Trophoblast cell (in vitro differentiated cells and primary cell): ENCODE measurements around the gene INTS6.

ENCODE experiments used
- DNase-seq, 2 donors: peaks; one replicate each; pipeline ENCODE4 v3.0.0-alpha.2; 2016
- H2AFZ ChIP-seq: 2 replicates; pipeline ENCODE4 v1.6.1; 2013; ENCODE audit warnings: low read length, moderate library complexity, mild to moderate bottlenecking; ENCODE audit not compliant: insufficient read depth, poor library complexity
- H2AK5ac ChIP-seq: 2 replicates; pipeline ENCODE4 v1.6.1; 2013; ENCODE audit warnings: mild to moderate bottlenecking, low read length
- H2BK120ac ChIP-seq: 2 replicates; pipeline ENCODE4 v1.6.1; 2013; ENCODE audit warnings: low read length, mild to moderate bottlenecking, moderate library complexity; ENCODE audit not compliant: insufficient read depth, poor library complexity
- H2BK12ac ChIP-seq: 2 replicates; pipeline ENCODE4 v1.6.1; 2013; ENCODE audit warnings: mild to moderate bottlenecking, low read length, moderate library complexity
- H2BK5ac ChIP-seq: 2 replicates; pipeline ENCODE4 v1.6.1; 2013; ENCODE audit warnings: low read length, low read depth, moderate library complexity, mild to moderate bottlenecking; ENCODE audit not compliant: poor library complexity
- H3K14ac ChIP-seq: 2 replicates; pipeline ENCODE4 v1.6.1; 2013; ENCODE audit warnings: mild to moderate bottlenecking, low read length
- H3K18ac ChIP-seq: 2 replicates; pipeline ENCODE4 v1.6.1; 2013; ENCODE audit warnings: mild to moderate bottlenecking, low read length
- H3K23ac ChIP-seq: 2 replicates; pipeline ENCODE4 v1.6.1; 2013; ENCODE audit warnings: low read length
- H3K27ac ChIP-seq: 2 replicates; pipeline ENCODE4 v1.5.1; 2013; ENCODE audit warnings: low read depth, mild to moderate bottlenecking, inconsistent platforms, low read length, moderate library complexity
- H3K27me3 ChIP-seq: 2 replicates; pipeline ENCODE4 v1.6.1; 2013; ENCODE audit warnings: inconsistent platforms, mild to moderate bottlenecking, low read length, moderate library complexity; ENCODE audit not compliant: insufficient read depth
- H3K36me3 ChIP-seq, 2 experiments: 1 replicate in 1 of 2; 2 replicates in 1 of 2; pipeline ENCODE4 v1.6.1; 2013; ENCODE audit warnings: low read length in 2 of 2, mild to moderate bottlenecking in 2 of 2, moderate library complexity in 1 of 2; ENCODE audit not compliant: insufficient read depth in 2 of 2, control insufficient read depth in 1 of 2
- H3K4ac ChIP-seq: 2 replicates; pipeline ENCODE4 v1.6.1; 2013; ENCODE audit warnings: low read depth, mild to moderate bottlenecking, low read length, moderate library complexity
- H3K4me1 ChIP-seq, 2 experiments: 1 replicate in 1 of 2; 2 replicates in 1 of 2; pipeline ENCODE4 v1.6.1; 2013; ENCODE audit warnings: low read length in 2 of 2, mild to moderate bottlenecking in 2 of 2, moderate library complexity in 1 of 2; ENCODE audit not compliant: insufficient read depth in 2 of 2, control insufficient read depth in 1 of 2
- H3K4me2 ChIP-seq: 2 replicates; pipeline ENCODE4 v1.6.1; 2013; ENCODE audit warnings: inconsistent platforms, mild to moderate bottlenecking, low read length, moderate library complexity
- H3K4me3 ChIP-seq: 2 replicates; pipeline ENCODE4 v1.5.1; 2013; ENCODE audit warnings: mild to moderate bottlenecking, low read depth, low read length, inconsistent platforms
- H3K79me1 ChIP-seq: one replicate; pipeline ENCODE4 v1.6.1; 2013; ENCODE audit warnings: low read length
- H3K79me2 ChIP-seq: 2 replicates; pipeline ENCODE4 v1.6.1; 2013; ENCODE audit warnings: low read length, mild to moderate bottlenecking; ENCODE audit not compliant: control insufficient read depth, insufficient read depth, poor library complexity
- H3K9ac ChIP-seq: 2 replicates; pipeline ENCODE4 v1.6.1; 2013; ENCODE audit warnings: mild to moderate bottlenecking, low read length
- H3K9me3 ChIP-seq: 2 replicates; pipeline ENCODE4 v1.6.1; 2013; ENCODE audit warnings: low read depth, mild to moderate bottlenecking, control low read depth, inconsistent platforms, low read length; ENCODE audit not compliant: insufficient read depth
- H4K12ac ChIP-seq: 2 replicates; pipeline ENCODE4 v1.6.1; 2013; ENCODE audit warnings: low read depth, mild to moderate bottlenecking, low read length, moderate library complexity
- H4K8ac ChIP-seq: 2 replicates; pipeline ENCODE4 v1.6.1; 2013; ENCODE audit warnings: low read depth, mild to moderate bottlenecking, low read length, moderate library complexity
- H4K91ac ChIP-seq: one replicate; pipeline ENCODE4 v1.6.1; 2013; ENCODE audit warnings: low read depth, mild to moderate bottlenecking, low read length, moderate library complexity
- WGBS: extraction: QIAGEN DNeasy Blood & Tissue Kit; methylation state at CpG from one replicate; pipeline ENCODE4 v1.1.7; 2013; ENCODE audit warnings: missing lambda C conversion rate; ENCODE audit not compliant: insufficient read length, insufficient coverage; ENCODE audit errors: extremely low coverage; 5-methylcytosine and 5-hydroxymethylcytosine counted together

The INTS6 gene

GRCh38 chr13:51488212-51488611 is 35.4 kb upstream of the INTS6 start:
- Histone ChIP-seq H3K79me1 (no peaks in the 10 kb centered on the region), H3K27me3 (no peaks in the 10 kb centered on the region), H3K36me3 (no peaks in the 10 kb centered on the region), H2AFZ (no peak overlapping the region), H2BK5ac (no peak overlapping the region), H4K12ac (no peak overlapping the region), H3K9me3 (no peaks in the 10 kb centered on the region), H3K14ac (no peak overlapping the region), H3K4ac (no peak overlapping the region), H2BK120ac (no peak overlapping the region), H3K4me1 (no peaks in the 10 kb centered on the region), H2BK12ac (no peak overlapping the region), H3K18ac (no peak overlapping the region), H3K79me2 (no peaks in the 10 kb centered on the region), H2AK5ac (no peak overlapping the region), H3K23ac (no peak overlapping the region), H4K91ac (no peak overlapping the region), H4K8ac (no peak overlapping the region), H3K4me3 (no peak overlapping the region), H3K27ac (no peak overlapping the region), H3K4me2 (no peak overlapping the region), H3K9ac (no peak overlapping the region)
- WGBS: no CpG with 5 or more reads among the region's 2 CpGs
- DNase-seq: no peak

GRCh38 chr13:51481656-51482055 is 28.8 kb upstream of the INTS6 start:
- Histone ChIP-seq H3K79me2 (no peaks in the 10 kb centered on the region), H3K4me3 (no peak overlapping the region), H2BK5ac (no peak overlapping the region), H3K18ac (no peak overlapping the region), H3K23ac (no peak overlapping the region), H2BK12ac (no peak overlapping the region), H3K27me3 (no peaks in the 10 kb centered on the region), H3K36me3 (no peaks in the 10 kb centered on the region), H2AK5ac (no peak overlapping the region), H3K79me1 (no peaks in the 10 kb centered on the region), H4K91ac (no peak overlapping the region), H3K14ac (no peak overlapping the region), H2AFZ (no peak overlapping the region), H3K9me3 (no peaks in the 10 kb centered on the region), H3K4ac (no peak overlapping the region), H3K4me2 (no peak overlapping the region), H4K8ac (no peak overlapping the region), H3K9ac (no peak overlapping the region), H4K12ac (no peak overlapping the region), H3K27ac (no peak overlapping the region), H3K4me1 (no peaks in the 10 kb centered on the region), H2BK120ac (no peak overlapping the region)
- no peak for DNase-seq
- WGBS: no CpG with 5 or more reads among the region's 1 CpG

- Histone ChIP-seq H3K79me2 (no peaks in the 10 kb centered on the region), H2AFZ (no peak overlapping the region), H4K12ac (no peak overlapping the region), H3K79me1 (no peaks in the 10 kb centered on the region), H4K91ac (no peak overlapping the region), H3K4me3 (no peak overlapping the region), H2BK5ac (no peak overlapping the region), H4K8ac (no peak overlapping the region), H2BK12ac (no peak overlapping the region), H3K4me2 (no peak overlapping the region), H3K14ac (no peak overlapping the region), H3K9me3 (no peaks in the 10 kb centered on the region), H3K4ac (no peak overlapping the region), H3K27ac (no peak overlapping the region), H3K23ac (no peak overlapping the region), H3K18ac (no peak overlapping the region), H2AK5ac (no peak overlapping the region), H3K36me3 (no peaks in the 10 kb centered on the region), H2BK120ac (no peak overlapping the region), H3K4me1 (no peaks in the 10 kb centered on the region), H3K9ac (no peak overlapping the region), H3K27me3 (no peaks in the 10 kb centered on the region)
- WGBS: no CpG with 5 or more reads among the region's 2 CpGs
- peak in 1 of 2 donors; percentile 69 for DNase-seq
These were observed 26.3 kb upstream of the INTS6 start for GRCh38 chr13:51479199-51479523.

- Histone ChIP-seq H3K36me3 (no peaks in the 10 kb centered on the region), H3K4ac (no peak overlapping the region), H3K4me3 (no peak overlapping the region), H2BK120ac (no peak overlapping the region), H2BK12ac (no peak overlapping the region), H3K9ac (no peak overlapping the region), H3K4me1 (no peaks in the 10 kb centered on the region), H2BK5ac (no peak overlapping the region), H2AFZ (no peak overlapping the region), H3K4me2 (no peak overlapping the region), H3K27ac (no peak overlapping the region), H2AK5ac (no peak overlapping the region), H4K12ac (no peak overlapping the region), H4K8ac (no peak overlapping the region), H4K91ac (no peak overlapping the region), H3K18ac (no peak overlapping the region), H3K79me2 (no peaks in the 10 kb centered on the region), H3K79me1 (no peaks in the 10 kb centered on the region), H3K27me3 (no peaks in the 10 kb centered on the region), H3K23ac (no peak overlapping the region), H3K9me3 (no peaks in the 10 kb centered on the region), H3K14ac (no peak overlapping the region)
- no peak for DNase-seq
- WGBS: no CpG with 5 or more reads among the region's 8 CpGs
These were observed 25.8 kb upstream of the INTS6 start for GRCh38 chr13:51478418-51479198.
